ENCODE results near the gene OR6C65. TPM values are rescaled to one million over a fixed set of nuclear protein-coding genes. Genes with fewer than 3 reads are reported as not detected.
"Not testable (repeated sequence)": the region's sequence is repeated elsewhere in the genome, so short reads cannot be mapped to it uniquely, and the experiment has no call there.

The OR6C65 gene
- total RNA-seq = not detected in 2 replicates
- long read RNA-seq = 0 reads

DNA sequence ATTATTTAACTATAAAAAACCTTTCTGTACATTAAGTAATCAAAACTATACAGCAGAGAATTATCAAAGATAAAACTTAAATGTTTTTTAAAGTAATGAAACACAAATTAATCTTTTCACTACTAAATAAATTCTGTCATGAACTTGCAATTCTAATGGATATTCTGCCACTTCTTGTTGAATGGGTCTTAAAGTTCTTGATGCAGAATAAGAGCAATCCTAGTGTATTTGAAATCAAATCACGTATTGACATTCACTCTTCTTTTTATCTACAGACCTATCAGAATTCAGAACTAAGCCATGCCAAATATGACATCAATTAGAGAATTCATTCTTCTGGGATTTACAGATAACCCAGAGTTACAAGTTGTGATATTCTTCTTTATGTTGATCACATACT, at the start of gene OR6C65:
OR6C65 (plus strand) TSS at position 301 of the 400 bp plus-strand sequence; CDS start at position 301, 0 bp downstream.
- no peak for TF ChIP-seq CTCF (IDR thresholded peaks at IDR 0.05)
- Mint-ChIP-seq H3K27ac (ENCODE audit: unreplicated experiment) (no peak within 1 kb of the TSS), H3K27me3 (ENCODE audit: unreplicated experiment) (no peaks in the 10 kb centered on the region), H3K9me3 (ENCODE audit: unreplicated experiment) (no peaks in the 10 kb centered on the region), H3K4me1 (ENCODE audit: unreplicated experiment) (no peaks in the 10 kb centered on the region), H3K4me3 (ENCODE audit: unreplicated experiment) (no peak within 1 kb of the TSS), H3K36me3 (ENCODE audit: unreplicated experiment) (no peaks in the 10 kb centered on the region)
- DNase-seq (ENCODE audit: extremely low spot score, unreplicated experiment) = no peak

DNA sequence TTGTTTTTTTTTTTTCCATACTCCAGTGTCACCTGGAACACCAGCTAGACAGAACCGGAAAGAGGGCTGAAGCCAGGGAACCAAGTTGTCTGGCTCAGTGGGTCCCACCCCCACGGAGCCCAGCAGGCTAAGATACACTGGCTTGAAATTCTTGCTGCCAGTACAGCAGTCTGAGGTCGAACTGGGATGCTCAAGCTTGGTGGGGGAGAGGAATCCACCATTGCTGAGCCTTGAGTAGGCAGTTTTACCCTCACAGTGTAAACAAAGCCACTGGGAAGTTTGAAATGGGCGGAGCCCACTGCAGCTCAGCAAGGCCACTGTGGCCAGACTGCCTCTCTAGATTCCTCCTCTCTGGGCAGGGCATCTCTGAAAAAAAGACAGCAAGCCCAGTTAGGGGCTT, 45.0 kb upstream of the OR6C65 start:
- H3K27me3 Mint-ChIP-seq (ENCODE audit: unreplicated experiment); H3K4me3 Mint-ChIP-seq (ENCODE audit: unreplicated experiment); H3K27ac Mint-ChIP-seq (ENCODE audit: unreplicated experiment); H3K4me1 Mint-ChIP-seq (ENCODE audit: unreplicated experiment); H3K36me3 Mint-ChIP-seq (ENCODE audit: unreplicated experiment); H3K9me3 Mint-ChIP-seq (ENCODE audit: unreplicated experiment); DNase-seq (ENCODE audit: extremely low spot score, unreplicated experiment): not testable (repeated sequence)

DNA sequence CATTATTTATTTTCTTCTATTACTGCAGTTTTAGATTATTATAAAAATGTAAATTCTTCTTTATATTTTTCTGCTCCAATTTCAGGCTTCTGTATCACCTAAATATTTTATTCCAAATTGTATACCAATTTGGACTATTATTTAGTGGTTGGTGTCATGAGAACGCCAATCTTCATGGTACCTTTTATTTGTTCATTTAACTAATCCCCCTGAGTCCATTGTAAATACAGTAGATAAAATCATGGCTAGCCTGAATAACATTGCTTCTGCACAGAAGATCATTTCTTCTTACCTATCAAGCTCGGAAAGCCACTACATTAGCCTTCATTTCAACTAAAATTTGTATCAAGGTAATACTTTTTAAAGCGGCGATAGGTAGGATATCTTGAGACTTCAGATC, 37.7 kb upstream of the OR6C65 start, which contains the start of gene OR6C75:
OR6C75 (plus strand) TSS at position 301 of the 400 bp plus-strand sequence. CDS start 2,136 bp downstream, outside the sequence.
- Mint-ChIP-seq H3K27me3 (ENCODE audit: unreplicated experiment) (no peaks in the 10 kb centered on the region), H3K9me3 (ENCODE audit: unreplicated experiment) (no peaks in the 10 kb centered on the region), H3K4me3 (ENCODE audit: unreplicated experiment) (no peak within 1 kb of the TSS), H3K4me1 (ENCODE audit: unreplicated experiment) (no peaks in the 10 kb centered on the region), H3K36me3 (ENCODE audit: unreplicated experiment) (no peaks in the 10 kb centered on the region), H3K27ac (ENCODE audit: unreplicated experiment) (no peak within 1 kb of the TSS)
- no peak for DNase-seq (ENCODE audit: extremely low spot score, unreplicated experiment)
- TF ChIP-seq CTCF (IDR thresholded peaks at IDR 0.05) = no peak

DNA sequence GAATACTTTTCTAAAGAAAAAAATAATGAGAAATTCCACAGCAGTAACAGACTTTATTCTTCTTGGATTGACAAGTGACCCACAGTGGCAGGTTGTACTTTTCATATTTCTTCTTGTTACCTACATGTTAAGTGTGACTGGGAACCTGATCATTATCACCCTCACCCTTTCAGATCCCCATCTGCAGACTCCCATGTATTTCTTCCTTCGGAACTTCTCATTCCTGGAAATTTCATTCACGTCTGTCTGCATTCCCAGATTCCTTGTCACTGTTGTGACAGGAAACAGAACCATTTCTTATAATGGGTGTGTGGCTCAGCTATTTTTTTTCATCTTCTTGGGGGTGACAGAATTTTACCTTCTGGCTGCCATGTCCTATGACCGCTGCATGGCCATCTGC, 35.2 kb upstream of the OR6C65 start:
- no peaks in the 10 kb centered on the region for H3K36me3 Mint-ChIP-seq (ENCODE audit: unreplicated experiment)
- no peak for TF ChIP-seq CTCF (IDR thresholded peaks at IDR 0.05)

GRCh38 chr12:55372521-55372920, 27.8 kb upstream of the OR6C65 start:
- no peaks in the 10 kb centered on the region for H3K4me1 Mint-ChIP-seq (ENCODE audit: unreplicated experiment)

More for the DNA sequence above, 35.2 kb upstream of the OR6C65 start:
- no peak for DNase-seq (ENCODE audit: extremely low spot score, unreplicated experiment)
- no peak overlapping the region for H3K4me3 Mint-ChIP-seq (ENCODE audit: unreplicated experiment)
- no peaks in the 10 kb centered on the region for H3K9me3 Mint-ChIP-seq (ENCODE audit: unreplicated experiment)
- H3K27me3 Mint-ChIP-seq (ENCODE audit: unreplicated experiment) = no peaks in the 10 kb centered on the region
- no peaks in the 10 kb centered on the region for H3K4me1 Mint-ChIP-seq (ENCODE audit: unreplicated experiment)
- H3K27ac Mint-ChIP-seq (ENCODE audit: unreplicated experiment) = no peak overlapping the region

More at GRCh38 chr12:55372521-55372920, 27.8 kb upstream of the OR6C65 start:
- Mint-ChIP-seq H3K9me3 (ENCODE audit: unreplicated experiment) (no peaks in the 10 kb centered on the region), H3K4me3 (ENCODE audit: unreplicated experiment) (no peak overlapping the region), H3K27ac (ENCODE audit: unreplicated experiment) (no peak overlapping the region), H3K36me3 (ENCODE audit: unreplicated experiment) (no peaks in the 10 kb centered on the region), H3K27me3 (ENCODE audit: unreplicated experiment) (no peaks in the 10 kb centered on the region)
- DNase-seq (ENCODE audit: extremely low spot score, unreplicated experiment) = no peak
- no peak for TF ChIP-seq CTCF (IDR thresholded peaks at IDR 0.05)
